ENCODE data around the gene KIRREL3. TPM values are rescaled to one million over a fixed set of nuclear protein-coding genes. Genes with fewer than 3 reads are reported as not detected.

The KIRREL3 gene
- total RNA-seq, 4 donors from 2014 or later, result 0.82 to 15.7 (median 1.4) TPM; not detected in 1

GRCh38 chr11:126481303-126481680 is 519.3 kb downstream of the KIRREL3 start:
- H3K4me3 ChIP-seq, result no peak overlapping the region
- 81% methylated on average over 5 of the region's 5 CpGs; no CpG with 5 or more reads in 1 of the 2 donors for whole genome bisulfite sequencing, 2 donors (ENCODE audit: low coverage in 1 of 2)
- DNase-seq, result no peak
- H3K36me3 ChIP-seq, result no peaks in the 10 kb centered on the region
- no peaks in the 10 kb centered on the region for H3K9me3 ChIP-seq
- H3K4me1 ChIP-seq, result peaks cover 5 to 15% (median 5%) of the 10 kb centered on the region in 4 donors
- intact Hi-C loops (cut with DNase I; ENCODE audit: low total_unique reads) (loop anchor here (5.0 kb wide), 1 partner anchor 169 kb away; no protein-coding TSS in a partner anchor), in situ Hi-C loops (cut with MboI; ENCODE audit: low pct_ligation_motif_present in 1 of 4, low pct_unique_long_range_greater_than_20kb in 1 of 4, low sequenced_read_pairs in 3 of 4) (loop anchor here in 2 of 4 donors (10.0 to 25.0 kb wide), 2 partner anchors 166 to 169 kb away; partner anchors contain the start of gene DCPS (in 1 of the 2))
- TF ChIP-seq CTCF (IDR thresholded peaks at IDR 0.05) (no peak), EP300 (IDR thresholded peaks at IDR 0.05; ENCODE audit: low read depth) (no peak), POLR2AphosphoS5 (IDR thresholded peaks at IDR 0.05) (no peak), POLR2A (IDR thresholded peaks at IDR 0.05) (no peak)
- no peak overlapping the region for H3K27ac ChIP-seq
- peaks cover 59% of the 10 kb centered on the region for H3K27me3 ChIP-seq

GRCh38 chr11:126480410-126481302 is 519.9 kb downstream of the KIRREL3 start:
- 0 to 7% methylated on average over 3 to 19 of the region's 19 CpGs for WGBS, 2 donors (ENCODE audit: low coverage in 1 of 2)
- H3K27ac ChIP-seq, result peak overlapping the region; percentile 47 to 73 (median 58)
- H3K36me3 ChIP-seq, result no peaks in the 10 kb centered on the region
- in situ Hi-C loops (cut with MboI; ENCODE audit: low pct_ligation_motif_present in 1 of 4, low pct_unique_long_range_greater_than_20kb in 1 of 4, low sequenced_read_pairs in 3 of 4), result loop anchor here in 2 of 4 donors (10.0 to 25.0 kb wide), 2 partner anchors 166 to 168 kb away; partner anchors contain the start of gene DCPS (in 1 of the 2)
- intact Hi-C loops (cut with DNase I; ENCODE audit: low total_unique reads), result loop anchor here (5.0 kb wide), 1 partner anchor 168 kb away; no protein-coding TSS in a partner anchor
- no peak overlapping the region for H3K4me3 ChIP-seq
- peaks cover 5 to 15% (median 5%) of the 10 kb centered on the region in 4 donors for H3K4me1 ChIP-seq
- peaks cover 59% of the 10 kb centered on the region for H3K27me3 ChIP-seq
- H3K9me3 ChIP-seq, result no peaks in the 10 kb centered on the region
- peak; percentile 83 for DNase-seq
- TF ChIP-seq POLR2AphosphoS5 (IDR thresholded peaks at IDR 0.05), result no peak
- peak; percentile 92 to 96 (median 95) for TF ChIP-seq CTCF (IDR thresholded peaks at IDR 0.05)

- Histone ChIP-seq H3K4me1 (peaks cover 5 to 15% (median 5%) of the 10 kb centered on the region in 4 donors), H3K27ac (peak overlapping the region in 3 of 4 donors; percentile 47 to 73 (median 66)), H3K4me3 (no peak overlapping the region), H3K27me3 (peaks cover 60% of the 10 kb centered on the region), H3K9me3 (no peaks in the 10 kb centered on the region), H3K36me3 (no peaks in the 10 kb centered on the region)
- in situ Hi-C loops (cut with MboI; ENCODE audit: low pct_ligation_motif_present in 1 of 4, low pct_unique_long_range_greater_than_20kb in 1 of 4, low sequenced_read_pairs in 3 of 4), result loop anchor here in 2 of 4 donors (10.0 to 25.0 kb wide), 2 partner anchors 165 to 168 kb away; partner anchors contain the start of gene DCPS (in 1 of the 2)
- TF ChIP-seq CTCF (IDR thresholded peaks at IDR 0.05) (no peak), EP300 (IDR thresholded peaks at IDR 0.05; ENCODE audit: low read depth) (no peak)
- DNase-seq, result peak; percentile 26
- intact Hi-C loops (cut with DNase I; ENCODE audit: low total_unique reads), result loop anchor here (5.0 kb wide), 1 partner anchor 168 kb away; no protein-coding TSS in a partner anchor
- 56 to 82% methylated on average over 2 to 3 of the region's 3 CpGs for WGBS, 2 donors (ENCODE audit: low coverage in 1 of 2)
Observed at GRCh38 chr11:126480015-126480409, 520.6 kb downstream of the KIRREL3 start.

DNA sequence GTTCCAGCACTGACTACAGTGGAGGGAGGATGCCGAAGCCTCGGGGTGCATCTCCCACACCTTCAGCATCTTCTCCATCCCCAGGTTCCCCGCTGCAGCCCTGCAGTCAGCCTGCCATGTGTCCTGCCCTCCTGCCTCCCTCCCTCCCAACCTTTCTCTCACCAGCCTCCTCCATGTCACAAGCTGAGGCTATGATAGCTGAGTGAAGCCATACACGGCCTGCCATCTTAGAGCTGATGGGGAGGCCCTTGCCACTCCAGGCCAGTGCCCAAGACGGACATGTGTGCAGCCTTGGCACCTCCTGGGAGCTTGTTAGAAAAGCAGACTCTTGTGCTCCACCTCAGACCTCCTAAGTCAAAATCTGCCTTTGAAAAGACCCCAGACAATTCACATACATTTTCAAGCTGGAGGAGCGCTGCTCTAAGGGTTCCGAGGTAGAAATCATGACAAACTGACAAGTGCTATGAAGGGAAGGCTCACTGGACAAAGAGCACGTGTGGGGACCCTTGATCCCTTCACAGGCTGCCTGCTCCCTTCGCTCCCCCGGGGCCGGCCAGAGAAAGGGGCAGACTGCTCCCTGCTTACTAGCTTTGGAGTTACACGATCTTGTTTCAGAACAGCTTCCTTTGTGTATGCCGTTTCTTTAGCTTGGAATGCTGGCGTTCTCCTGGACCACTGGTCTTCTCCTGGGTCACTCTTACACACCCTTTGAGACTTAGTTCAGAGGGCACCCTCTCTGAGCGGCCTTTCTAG is 521.2 kb downstream of the KIRREL3 start:
- no peak for DNase-seq
- no peaks in the 10 kb centered on the region for H3K9me3 ChIP-seq
- WGBS, 2 donors (ENCODE audit: low coverage in 1 of 2), result 76 to 87% methylated on average over 6 to 15 of the region's 15 CpGs
- TF ChIP-seq CTCF (IDR thresholded peaks at IDR 0.05) (no peak), POLR2AphosphoS5 (IDR thresholded peaks at IDR 0.05) (no peak), POLR2A (IDR thresholded peaks at IDR 0.05) (no peak), EP300 (IDR thresholded peaks at IDR 0.05; ENCODE audit: low read depth) (no peak)
- H3K27me3 ChIP-seq, result peaks cover 61% of the 10 kb centered on the region
- H3K36me3 ChIP-seq, result no peaks in the 10 kb centered on the region
- in situ Hi-C loops (cut with MboI; ENCODE audit: low pct_ligation_motif_present in 1 of 4, low pct_unique_long_range_greater_than_20kb in 1 of 4, low sequenced_read_pairs in 3 of 4) (loop anchor here in 1 of 4 donors (5.0 to 25.0 kb wide), 2 partner anchors 37 to 167 kb away; partner anchors contain the start of gene DCPS), intact Hi-C loops (cut with DNase I; ENCODE audit: low total_unique reads) (no loop called here)
- H3K4me3 ChIP-seq, result no peak overlapping the region
- H3K27ac ChIP-seq, result no peak overlapping the region
- peaks cover 5 to 15% (median 5%) of the 10 kb centered on the region in 4 donors for H3K4me1 ChIP-seq
